DOHH2 (cell line): ENCODE results near the gene ITPR2.

Experiments
- H3F3A ChIP-seq: fragments of 200-600 bp; sonication (generic), shearing (Covaris generic); 2 replicates; pipeline ENCODE4 v1.6.0; 2016; ENCODE audit warnings: antibody characterized with exemption, mild to moderate bottlenecking; ENCODE audit not compliant: control insufficient read depth, insufficient read depth
- H3K27ac ChIP-seq: fragments of 200-600 bp; sonication (generic); 2 replicates; pipeline ENCODE4 v1.5.1; 2014; ENCODE audit warnings: low read depth, mild to moderate bottlenecking, low read length, moderate library complexity
- H3K27me3 ChIP-seq: fragments of 200-600 bp; sonication (generic); 2 replicates; pipeline ENCODE4 v1.6.1; 2014; ENCODE audit warnings: mild to moderate bottlenecking, low read length, mixed read lengths; ENCODE audit not compliant: control insufficient read depth
- H3K36me3 ChIP-seq: fragments of 200-600 bp; sonication (generic); 2 replicates; pipeline ENCODE4 v1.6.1; 2014; ENCODE audit warnings: mild to moderate bottlenecking, low read length, moderate library complexity, mixed read lengths; ENCODE audit not compliant: control insufficient read depth
- H3K4me1 ChIP-seq: fragments of 200-600 bp; sonication (generic); 2 replicates; pipeline ENCODE4 v1.6.1; 2014; ENCODE audit warnings: mild to moderate bottlenecking, low read length, mixed read lengths; ENCODE audit not compliant: control insufficient read depth
- H3K4me2 ChIP-seq: fragments of 200-600 bp; sonication (generic); 2 replicates; pipeline ENCODE4 v1.6.0; 2014; ENCODE audit warnings: mild to moderate bottlenecking, low read length, moderate library complexity
- H3K4me3 ChIP-seq: fragments of 200-600 bp; sonication (generic); 2 replicates; pipeline ENCODE4 v1.5.1; 2014; ENCODE audit warnings: mild to moderate bottlenecking, low read length, mixed read lengths
- H3K79me2 ChIP-seq: fragments of 200-600 bp; sonication (generic); 2 replicates; pipeline ENCODE4 v1.6.1; 2014; ENCODE audit warnings: mild to moderate bottlenecking, low read length, mixed read lengths; ENCODE audit not compliant: control insufficient read depth
- H3K9me2 ChIP-seq: fragments of 200-600 bp; sonication (generic); replicated peaks from 2 replicates; pipeline ENCODE4 v1.6.1; 2014; ENCODE audit warnings: mild to moderate bottlenecking, low read length, mixed read lengths; ENCODE audit not compliant: control insufficient read depth
- H3K9me3 ChIP-seq: fragments of 200-600 bp; sonication (generic); 2 replicates; pipeline ENCODE4 v1.6.1; 2014; ENCODE audit warnings: antibody characterized with exemption, low read length, mixed read lengths; ENCODE audit not compliant: control insufficient read depth, insufficient read depth
- H4K20me1 ChIP-seq: fragments of 200-600 bp; sonication (generic); 2 replicates; pipeline ENCODE4 v1.6.0; 2014; ENCODE audit warnings: low read depth, mild to moderate bottlenecking, antibody characterized with exemption, low read length, moderate library complexity; ENCODE audit not compliant: control insufficient read depth, insufficient read depth
- EZH2phosphoT487 ChIP-seq: fragments of 200-600 bp; sonication (generic); IDR thresholded peaks from 2 replicates; pipeline ENCODE4 v1.6.1; 2017; ENCODE audit warnings: borderline replicate concordance, mild to moderate bottlenecking, antibody characterized with exemption, low read length, moderate library complexity, mixed read lengths
- TF ChIP-seq, protein P1 (sequence below): fragments of 200-600 bp; sonication (generic); IDR thresholded peaks from one replicate; pipeline ENCODE4 v1.5.1; 2014; ENCODE audit warnings: antibody characterized with exemption, mild to moderate bottlenecking, low read depth, low read length; ENCODE audit not compliant: poor library complexity, severe bottlenecking

The ITPR2 gene

DNA sequence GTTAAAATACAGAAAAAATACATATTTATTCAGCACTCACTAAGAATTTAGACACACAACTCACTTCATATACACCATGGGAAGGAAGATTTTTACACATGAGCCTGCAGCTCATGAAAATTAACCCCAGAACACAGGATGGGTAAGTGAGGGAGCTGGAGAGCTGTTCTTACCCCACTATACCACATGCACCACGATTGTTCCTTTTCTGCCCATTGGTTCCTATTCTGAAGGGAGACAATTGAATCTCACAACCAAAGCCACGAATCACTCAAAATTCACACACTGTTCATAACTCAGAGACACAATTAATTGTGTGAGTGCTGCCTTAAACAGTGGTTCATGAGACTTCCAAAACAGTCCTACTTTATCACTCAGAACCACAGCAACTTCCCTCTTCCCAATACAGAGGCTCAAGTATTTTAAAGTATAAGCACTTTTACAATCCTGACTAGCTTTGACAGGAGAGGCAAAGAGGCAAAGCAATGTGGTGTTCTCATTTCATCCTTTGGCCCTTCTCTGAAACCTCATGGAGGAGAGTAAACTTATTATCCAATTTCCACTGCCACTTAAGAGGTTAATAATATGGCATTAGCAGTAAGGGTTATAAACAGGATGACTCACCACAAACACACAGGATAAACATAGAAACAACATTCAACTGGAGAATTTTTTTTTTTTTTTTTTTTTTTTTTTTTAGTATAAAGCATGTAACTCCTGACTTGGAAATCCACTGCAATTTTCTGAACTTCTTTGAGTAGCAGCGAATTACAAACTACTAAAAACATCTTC, 59.5 kb downstream of the ITPR2 start:
- no peak overlapping the region for H3K27ac ChIP-seq
- H3K27me3 ChIP-seq: no peaks in the 10 kb centered on the region
- H4K20me1 ChIP-seq: peaks cover 12% of the 10 kb centered on the region
- H3K9me3 ChIP-seq: peaks cover 20% of the 10 kb centered on the region
- no peak overlapping the region for H3K4me2 ChIP-seq
- H3K36me3 ChIP-seq: peaks cover 9% of the 10 kb centered on the region; the same call in 1 of the 2 replicates
- no peak overlapping the region for H3K4me3 ChIP-seq
- peaks cover 5% of the 10 kb centered on the region for H3K79me2 ChIP-seq
- H3K9me2 ChIP-seq: no peaks in the 10 kb centered on the region
- no peak for TF ChIP-seq EZH2phosphoT487
- TF ChIP-seq, protein P1, sequence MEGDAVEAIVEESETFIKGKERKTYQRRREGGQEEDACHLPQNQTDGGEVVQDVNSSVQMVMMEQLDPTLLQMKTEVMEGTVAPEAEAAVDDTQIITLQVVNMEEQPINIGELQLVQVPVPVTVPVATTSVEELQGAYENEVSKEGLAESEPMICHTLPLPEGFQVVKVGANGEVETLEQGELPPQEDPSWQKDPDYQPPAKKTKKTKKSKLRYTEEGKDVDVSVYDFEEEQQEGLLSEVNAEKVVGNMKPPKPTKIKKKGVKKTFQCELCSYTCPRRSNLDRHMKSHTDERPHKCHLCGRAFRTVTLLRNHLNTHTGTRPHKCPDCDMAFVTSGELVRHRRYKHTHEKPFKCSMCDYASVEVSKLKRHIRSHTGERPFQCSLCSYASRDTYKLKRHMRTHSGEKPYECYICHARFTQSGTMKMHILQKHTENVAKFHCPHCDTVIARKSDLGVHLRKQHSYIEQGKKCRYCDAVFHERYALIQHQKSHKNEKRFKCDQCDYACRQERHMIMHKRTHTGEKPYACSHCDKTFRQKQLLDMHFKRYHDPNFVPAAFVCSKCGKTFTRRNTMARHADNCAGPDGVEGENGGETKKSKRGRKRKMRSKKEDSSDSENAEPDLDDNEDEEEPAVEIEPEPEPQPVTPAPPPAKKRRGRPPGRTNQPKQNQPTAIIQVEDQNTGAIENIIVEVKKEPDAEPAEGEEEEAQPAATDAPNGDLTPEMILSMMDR: no peak
- H3F3A ChIP-seq: no peaks in the 10 kb centered on the region
- H3K4me1 ChIP-seq: peaks cover 21% of the 10 kb centered on the region

DNA sequence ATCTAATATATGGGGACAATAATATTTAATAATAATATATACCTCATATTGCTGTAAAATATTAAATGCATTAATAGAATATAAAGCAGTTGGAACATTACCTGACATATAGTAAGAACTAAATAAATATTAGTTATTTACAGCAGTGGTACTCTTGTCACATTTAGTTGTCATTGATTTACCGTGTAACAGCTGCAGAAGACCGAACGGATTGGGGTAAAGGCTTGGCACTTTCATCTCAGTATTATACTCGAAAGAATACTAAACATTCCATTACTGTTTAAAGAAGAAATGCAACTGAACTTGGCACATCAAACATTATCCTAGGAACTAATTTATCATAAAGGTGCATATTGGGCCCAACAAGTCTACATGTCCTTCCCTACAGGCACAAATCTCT, 61.1 kb downstream of the ITPR2 start:
- H3K27me3 ChIP-seq: no peaks in the 10 kb centered on the region
- no peaks in the 10 kb centered on the region for H3K9me2 ChIP-seq
- peaks cover 21% of the 10 kb centered on the region for H3K4me1 ChIP-seq
- peaks cover 12% of the 10 kb centered on the region for H4K20me1 ChIP-seq
- no peak for TF ChIP-seq EZH2phosphoT487
- TF ChIP-seq, protein P1: no peak
- no peak overlapping the region for H3K4me3 ChIP-seq
- no peak overlapping the region for H3K4me2 ChIP-seq
- peaks cover 6% of the 10 kb centered on the region; the same call in 1 of the 2 replicates for H3K9me3 ChIP-seq
- peaks cover 4% of the 10 kb centered on the region; the same call in 1 of the 2 replicates for H3K36me3 ChIP-seq
- no peaks in the 10 kb centered on the region for H3F3A ChIP-seq
- peaks cover 5% of the 10 kb centered on the region for H3K79me2 ChIP-seq
- no peak overlapping the region for H3K27ac ChIP-seq

DNA sequence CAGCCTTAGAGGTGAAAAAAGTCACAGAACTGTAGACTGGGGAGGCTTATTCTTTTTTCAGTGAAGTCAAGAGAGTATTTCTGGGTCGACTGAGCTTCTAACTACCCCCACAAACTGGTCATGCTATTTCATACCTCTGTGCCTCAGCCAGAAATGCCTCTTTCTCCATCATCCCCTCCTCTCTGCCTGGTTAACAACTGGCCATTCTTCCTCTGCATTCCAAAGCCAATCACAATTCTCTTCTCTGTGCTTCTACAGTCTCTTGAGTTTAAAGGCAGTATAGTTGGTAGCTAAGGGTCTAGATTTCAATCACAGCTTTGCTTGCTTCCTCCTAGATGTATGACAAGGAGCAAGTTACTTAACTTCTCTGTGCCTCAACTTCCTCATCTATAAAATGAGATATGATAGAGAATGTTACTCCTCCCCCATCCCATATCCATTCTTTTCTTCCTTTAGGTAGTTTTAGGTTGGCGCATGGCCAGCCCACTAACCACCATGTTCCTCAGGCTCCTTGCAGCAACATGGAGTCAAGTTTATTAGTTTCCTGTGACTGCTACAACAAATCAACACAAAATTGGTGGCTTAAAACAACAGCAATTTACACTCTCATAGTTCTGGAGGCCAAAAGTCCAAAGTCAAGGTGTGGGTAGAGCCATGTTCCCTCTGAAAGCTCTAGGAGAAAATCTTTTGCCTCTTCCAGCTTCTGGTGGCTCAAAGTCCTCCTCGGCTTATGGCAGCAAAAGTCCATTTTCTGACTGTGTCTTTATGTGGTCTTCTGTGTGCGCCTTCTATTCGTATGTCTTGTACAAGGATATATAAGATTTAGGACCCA, 62.5 kb downstream of the ITPR2 start:
- H3K79me2 ChIP-seq: peaks cover 5% of the 10 kb centered on the region
- no peak overlapping the region for H3K27ac ChIP-seq
- no peaks in the 10 kb centered on the region for H3K27me3 ChIP-seq
- no peaks in the 10 kb centered on the region for H3F3A ChIP-seq
- peaks cover 4% of the 10 kb centered on the region; the same call in 1 of the 2 replicates for H3K36me3 ChIP-seq
- H3K4me2 ChIP-seq: no peak overlapping the region
- H3K4me1 ChIP-seq: peaks cover 21% of the 10 kb centered on the region
- peaks cover 12% of the 10 kb centered on the region for H4K20me1 ChIP-seq
- H3K9me3 ChIP-seq: no peaks in the 10 kb centered on the region
- TF ChIP-seq, protein P1: no peak
- no peak for TF ChIP-seq EZH2phosphoT487
- H3K4me3 ChIP-seq: no peak overlapping the region
- H3K9me2 ChIP-seq: no peaks in the 10 kb centered on the region
